Suprapubic skin (tissue), 4 donors: Measurements from ENCODE around the gene CC2D2A. TPM values are rescaled to one million over a fixed set of nuclear protein-coding genes. Genes with fewer than 3 reads are reported as not detected.

ENCODE experiments used
- DNase-seq, 2 donors: peaks; one replicate each; pipeline ENCODE4 v3.0.0-alpha.2; 2019; ENCODE audit warnings: low spot score in 2 of 2
- H3K27ac ChIP-seq: fragments of 200-600 bp; sonication (generic); one replicate; pipeline ENCODE4 v1.5.1; 2019
- H3K27me3 ChIP-seq: fragments of 200-600 bp; sonication (generic); one replicate; pipeline ENCODE4 v1.5.1; 2019
- H3K36me3 ChIP-seq: fragments of 200-600 bp; sonication (generic); one replicate; pipeline ENCODE4 v1.5.1; 2019
- H3K4me1 ChIP-seq: fragments of 200-600 bp; sonication (generic); one replicate; pipeline ENCODE4 v1.5.1; 2019
- H3K4me3 ChIP-seq: fragments of 200-600 bp; sonication (generic); one replicate; pipeline ENCODE4 v1.5.1; 2019; ENCODE audit warnings: mild to moderate bottlenecking
- H3K9me3 ChIP-seq: fragments of 200-600 bp; sonication (generic); one replicate; pipeline ENCODE4 v1.5.1; 2019
- EP300 ChIP-seq: sonication (generic); formaldehyde crosslinking; IDR thresholded peaks from one replicate; pipeline ENCODE4 v1.6.1; 2017; ENCODE audit warnings: antibody characterized with exemption
- POLR2A ChIP-seq, 2 donors: fragments of 450-650 bp; IDR thresholded peaks; one replicate each; pipeline ENCODE4 v1.6.1; 2017; ENCODE audit warnings: antibody characterized with exemption in 2 of 2, mild to moderate bottlenecking in 2 of 2, moderate library complexity in 2 of 2
- POLR2AphosphoS5 ChIP-seq, 3 donors: sonication (generic); formaldehyde crosslinking; IDR thresholded peaks; one replicate each; pipeline ENCODE4 v1.6.1; 2017; ENCODE audit warnings: antibody characterized with exemption in 3 of 3
- WGBS: methylation state at CpG from one replicate; pipeline ENCODE4 v1.1.5; 2018; 5-methylcytosine and 5-hydroxymethylcytosine counted together
- total RNA-seq, 4 donors: library from RNA; depleted of rRNA; stranded (reverse); fragments of >200 nt; gene quantifications; one replicate each; pipeline ENCODE4 v1.1.0, GENCODE V29; 2016
- TF ChIP-seq, protein P1 (sequence below), 2 donors: fragments of 200-600 bp in 1 of 2; fragments of 450-650 bp in 1 of 2; sonication (generic) in 1 of 2; IDR thresholded peaks; one replicate each; pipeline ENCODE4 v1.5.1; 2016 to 2019; ENCODE audit warnings: antibody characterized with exemption in 2 of 2, mild to moderate bottlenecking in 1 of 2, moderate library complexity in 1 of 2

The CC2D2A gene
- total RNA-seq, 4 donors from 2014 or later = 2.8 to 12.5 (median 7.9) TPM

DNA sequence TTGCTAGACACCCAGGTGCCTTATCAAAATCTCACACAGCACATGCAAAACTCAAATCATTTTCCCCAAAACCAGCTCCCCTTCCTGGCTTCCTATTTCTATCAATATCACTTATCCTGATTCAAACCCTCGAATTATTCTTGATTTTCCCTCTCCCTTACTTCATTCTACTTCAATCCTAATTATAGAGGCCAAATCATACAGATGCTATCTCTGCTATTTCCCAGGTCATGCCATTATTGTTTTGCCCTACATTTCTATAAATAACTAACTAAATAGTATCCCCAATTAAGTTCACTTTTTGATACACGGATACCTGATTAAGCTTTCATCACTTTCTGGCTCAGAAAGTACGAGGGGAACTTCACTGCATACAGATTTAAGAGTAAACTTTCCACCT, 123.1 kb downstream of the CC2D2A start:
- no peaks in the 10 kb centered on the region for H3K4me1 ChIP-seq
- H3K27ac ChIP-seq = no peak overlapping the region
- peaks cover 14% of the 10 kb centered on the region for H3K36me3 ChIP-seq
- TF ChIP-seq POLR2AphosphoS5 (IDR thresholded peaks at IDR 0.05) (no peak), POLR2A (IDR thresholded peaks at IDR 0.05) (no peak)
- TF ChIP-seq, protein P1, sequence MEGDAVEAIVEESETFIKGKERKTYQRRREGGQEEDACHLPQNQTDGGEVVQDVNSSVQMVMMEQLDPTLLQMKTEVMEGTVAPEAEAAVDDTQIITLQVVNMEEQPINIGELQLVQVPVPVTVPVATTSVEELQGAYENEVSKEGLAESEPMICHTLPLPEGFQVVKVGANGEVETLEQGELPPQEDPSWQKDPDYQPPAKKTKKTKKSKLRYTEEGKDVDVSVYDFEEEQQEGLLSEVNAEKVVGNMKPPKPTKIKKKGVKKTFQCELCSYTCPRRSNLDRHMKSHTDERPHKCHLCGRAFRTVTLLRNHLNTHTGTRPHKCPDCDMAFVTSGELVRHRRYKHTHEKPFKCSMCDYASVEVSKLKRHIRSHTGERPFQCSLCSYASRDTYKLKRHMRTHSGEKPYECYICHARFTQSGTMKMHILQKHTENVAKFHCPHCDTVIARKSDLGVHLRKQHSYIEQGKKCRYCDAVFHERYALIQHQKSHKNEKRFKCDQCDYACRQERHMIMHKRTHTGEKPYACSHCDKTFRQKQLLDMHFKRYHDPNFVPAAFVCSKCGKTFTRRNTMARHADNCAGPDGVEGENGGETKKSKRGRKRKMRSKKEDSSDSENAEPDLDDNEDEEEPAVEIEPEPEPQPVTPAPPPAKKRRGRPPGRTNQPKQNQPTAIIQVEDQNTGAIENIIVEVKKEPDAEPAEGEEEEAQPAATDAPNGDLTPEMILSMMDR (IDR thresholded peaks at IDR 0.05) = no peak
- no peak overlapping the region for H3K4me3 ChIP-seq
- 73% methylated on average over 3 of the region's 3 CpGs for WGBS
- H3K9me3 ChIP-seq = no peaks in the 10 kb centered on the region
- DNase-seq = no peak
- H3K27me3 ChIP-seq = no peaks in the 10 kb centered on the region

DNA sequence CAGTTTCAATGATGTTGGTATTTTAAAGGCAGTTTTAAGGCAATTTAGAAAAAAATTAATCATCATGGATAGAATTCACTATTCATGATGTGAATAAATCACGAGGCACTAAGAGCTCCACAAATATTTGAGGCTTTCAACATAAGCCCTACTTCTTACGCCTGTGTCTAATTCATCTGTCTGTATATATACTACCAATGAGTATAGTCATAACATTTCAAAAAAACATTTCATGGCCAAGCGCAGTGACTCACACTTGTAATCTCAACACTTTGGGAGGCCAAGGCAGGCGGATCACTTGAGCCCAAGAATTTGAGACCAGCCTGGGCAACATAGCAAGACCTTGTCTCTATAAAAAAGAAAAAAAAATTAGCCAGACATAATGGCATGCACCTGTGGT, 129.0 kb downstream of the CC2D2A start:
- Histone ChIP-seq H3K4me1 (no peaks in the 10 kb centered on the region), H3K36me3 (peaks cover 52% of the 10 kb centered on the region), H3K4me3 (no peak overlapping the region), H3K27me3 (no peaks in the 10 kb centered on the region), H3K27ac (no peak overlapping the region), H3K9me3 (no peaks in the 10 kb centered on the region)
- DNase-seq = no peak
- 96% methylated on average over 4 of the region's 4 CpGs for WGBS
- TF ChIP-seq, protein P1 (IDR thresholded peaks at IDR 0.05) = no peak
- TF ChIP-seq POLR2A (IDR thresholded peaks at IDR 0.05) = no peak
- no peak for TF ChIP-seq POLR2AphosphoS5 (IDR thresholded peaks at IDR 0.05)
- TF ChIP-seq EP300 = no peak

DNA sequence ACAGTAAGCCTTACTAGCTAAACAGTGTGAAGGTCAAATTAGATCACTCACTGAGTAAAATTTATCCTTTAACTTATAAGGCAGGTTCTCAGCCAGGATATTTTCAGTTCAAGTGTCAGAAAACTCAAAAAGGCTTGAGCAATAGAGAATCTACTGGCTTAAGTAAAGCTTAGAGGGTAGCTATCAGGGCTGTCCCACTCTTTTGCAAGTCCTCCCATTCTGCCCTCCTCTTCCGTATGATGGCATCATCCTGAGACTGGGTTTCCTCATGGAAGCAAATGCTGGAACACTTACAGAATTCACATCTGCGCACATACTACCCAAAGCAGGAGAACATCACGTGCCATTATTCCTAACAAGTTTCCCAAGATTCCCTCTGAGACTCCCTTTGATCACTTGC, 130.5 kb downstream of the CC2D2A start:
- Histone ChIP-seq H3K36me3 (peaks cover 58% of the 10 kb centered on the region), H3K4me1 (no peaks in the 10 kb centered on the region), H3K27ac (no peak overlapping the region)

DNA sequence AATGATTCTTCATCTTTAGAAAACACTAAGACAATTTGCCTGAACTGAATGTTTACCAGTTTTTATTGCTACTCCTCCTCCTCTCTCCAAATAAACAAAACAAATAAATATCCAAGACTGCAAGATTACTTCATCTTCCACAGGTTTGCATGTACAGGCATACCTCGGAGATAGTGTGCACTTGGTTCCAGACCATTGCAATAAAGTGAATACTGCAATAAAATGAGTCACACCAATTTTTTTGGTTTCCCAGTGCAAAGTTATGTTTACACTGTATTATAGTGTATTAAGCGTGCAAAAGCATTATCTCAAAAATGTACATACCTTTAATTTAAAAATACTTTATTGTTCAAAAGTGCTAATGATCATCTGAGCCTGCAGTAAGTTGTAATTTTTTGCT, 132.2 kb downstream of the CC2D2A start:
- WGBS = 92% methylated on average over 2 of the region's 2 CpGs
- Histone ChIP-seq H3K27me3 (no peaks in the 10 kb centered on the region), H3K4me1 (no peaks in the 10 kb centered on the region), H3K27ac (no peak overlapping the region), H3K4me3 (no peak overlapping the region), H3K9me3 (no peaks in the 10 kb centered on the region), H3K36me3 (peaks cover 64% of the 10 kb centered on the region)
- TF ChIP-seq, protein P1 (IDR thresholded peaks at IDR 0.05) = no peak
- TF ChIP-seq POLR2A (IDR thresholded peaks at IDR 0.05) = no peak
- TF ChIP-seq EP300 = no peak
- TF ChIP-seq POLR2AphosphoS5 (IDR thresholded peaks at IDR 0.05) = no peak
- no peak for DNase-seq

More for the DNA sequence above, 130.5 kb downstream of the CC2D2A start:
- H3K9me3 ChIP-seq = no peaks in the 10 kb centered on the region
- H3K27me3 ChIP-seq = no peaks in the 10 kb centered on the region
- TF ChIP-seq EP300 (no peak), POLR2A (IDR thresholded peaks at IDR 0.05) (no peak), POLR2AphosphoS5 (IDR thresholded peaks at IDR 0.05) (no peak)
- TF ChIP-seq, protein P1 (IDR thresholded peaks at IDR 0.05) = no peak
- no peak for DNase-seq
- no peak overlapping the region for H3K4me3 ChIP-seq
- 100% methylated on average over 3 of the region's 3 CpGs for WGBS

DNA sequence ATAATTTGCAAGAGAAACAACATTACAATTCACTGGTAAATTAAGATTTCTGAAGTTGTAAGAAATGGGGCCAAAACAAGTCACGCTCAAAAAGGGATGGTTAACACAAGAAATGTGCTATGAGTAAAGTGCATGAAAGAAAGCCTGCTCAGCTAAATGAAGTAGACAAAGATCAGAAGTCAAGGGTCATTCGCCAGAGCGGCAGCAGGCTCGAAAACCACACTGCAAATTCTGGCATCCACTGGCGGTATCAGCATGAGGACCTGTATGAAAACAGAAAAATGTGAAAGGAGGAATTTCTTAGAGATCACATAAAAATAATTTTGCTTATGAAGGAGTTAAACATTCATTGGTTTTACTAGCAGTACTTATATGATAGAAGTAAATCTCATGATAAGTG, 135.9 kb downstream of the CC2D2A start:
- no peak overlapping the region for H3K27ac ChIP-seq
- no peaks in the 10 kb centered on the region for H3K4me1 ChIP-seq
- no peak for DNase-seq
- H3K36me3 ChIP-seq = peaks cover 47% of the 10 kb centered on the region
- H3K9me3 ChIP-seq = no peaks in the 10 kb centered on the region
- no peaks in the 10 kb centered on the region for H3K27me3 ChIP-seq
- no peak overlapping the region for H3K4me3 ChIP-seq
- TF ChIP-seq POLR2A (IDR thresholded peaks at IDR 0.05) = no peak
- TF ChIP-seq, protein P1 (IDR thresholded peaks at IDR 0.05) = no peak
- no peak for TF ChIP-seq POLR2AphosphoS5 (IDR thresholded peaks at IDR 0.05)
- no peak for TF ChIP-seq EP300
- 95% methylated on average over 5 of the region's 5 CpGs for WGBS
